ENCODE data around the gene NFATC4. TPM values are rescaled to one million over a fixed set of nuclear protein-coding genes. Genes with fewer than 3 reads are reported as not detected.
A peak's percentile ranks its signal among the peaks of the same experiment; 100 is the strongest.

NFATC4 gene
- total RNA-seq, 6 donors from 2014 or later: 8.5 to 98.5 (median 42.1) TPM

GRCh38 chr14:24365600-24366412, 2.2 kb upstream of the NFATC4 start:
- Histone ChIP-seq H3K4me1 (peaks cover 23 to 41% (median 33%) of the 10 kb centered on the region in 4 donors), H3K36me3 (no peaks in the 10 kb centered on the region), H3K27ac (peak overlapping the region; percentile 85 to 91 (median 87)), H3K4me3 (peak overlapping the region; percentile 19 to 57 (median 49)), H3K27me3 (no peaks in the 10 kb centered on the region), H3K9me3 (no peaks in the 10 kb centered on the region)
- peak; percentile 75 to 94 for DNase-seq
- TF ChIP-seq POLR2A (IDR thresholded peaks at IDR 0.05): no peak
- TF ChIP-seq EP300 (IDR thresholded peaks at IDR 0.05): no peak
- peak; percentile 81 to 96 (median 90) for TF ChIP-seq CTCF (IDR thresholded peaks at IDR 0.05)
- TF ChIP-seq POLR2AphosphoS5 (IDR thresholded peaks at IDR 0.05): no peak
- peak; percentile 68 to 78 for ATAC-seq (ENCODE audit: low FRiP score in 2 of 2)
- WGBS, 2 donors: 5% methylated on average over 21 to 28 of the region's 28 CpGs

DNA sequence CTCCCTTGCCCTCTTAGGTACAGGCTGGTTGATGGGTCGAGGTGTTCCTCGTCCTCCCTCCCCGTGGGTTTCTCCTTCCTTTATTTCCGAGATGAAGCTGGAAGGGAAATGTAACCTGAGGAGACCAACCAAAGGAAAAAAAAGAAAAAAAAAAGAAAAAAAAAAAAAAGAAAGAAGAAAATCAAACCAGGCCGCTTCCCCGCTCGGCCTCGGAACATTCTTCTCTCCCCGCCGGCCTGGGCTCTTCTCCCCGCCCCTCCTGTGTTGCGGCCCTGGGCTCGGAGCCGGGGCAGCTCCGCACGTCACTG, 1.6 kb upstream of the NFATC4 start:
- 2 to 3% methylated on average over 15 of the region's 16 CpGs for WGBS, 2 donors
- Histone ChIP-seq H3K27me3 (no peaks in the 10 kb centered on the region), H3K36me3 (no peaks in the 10 kb centered on the region), H3K9me3 (no peaks in the 10 kb centered on the region), H3K27ac (peak overlapping the region; percentile 85 to 91 (median 87)), H3K4me3 (peak overlapping the region; percentile 19 to 57 (median 49)), H3K4me1 (peaks cover 23 to 41% (median 33%) of the 10 kb centered on the region in 4 donors)
- ATAC-seq (ENCODE audit: low FRiP score in 2 of 2): no peak
- TF ChIP-seq POLR2AphosphoS5 (IDR thresholded peaks at IDR 0.05) (no peak), POLR2A (IDR thresholded peaks at IDR 0.05) (no peak), EP300 (IDR thresholded peaks at IDR 0.05) (no peak), CTCF (IDR thresholded peaks at IDR 0.05) (no peak)
- DNase-seq: no peak

DNA sequence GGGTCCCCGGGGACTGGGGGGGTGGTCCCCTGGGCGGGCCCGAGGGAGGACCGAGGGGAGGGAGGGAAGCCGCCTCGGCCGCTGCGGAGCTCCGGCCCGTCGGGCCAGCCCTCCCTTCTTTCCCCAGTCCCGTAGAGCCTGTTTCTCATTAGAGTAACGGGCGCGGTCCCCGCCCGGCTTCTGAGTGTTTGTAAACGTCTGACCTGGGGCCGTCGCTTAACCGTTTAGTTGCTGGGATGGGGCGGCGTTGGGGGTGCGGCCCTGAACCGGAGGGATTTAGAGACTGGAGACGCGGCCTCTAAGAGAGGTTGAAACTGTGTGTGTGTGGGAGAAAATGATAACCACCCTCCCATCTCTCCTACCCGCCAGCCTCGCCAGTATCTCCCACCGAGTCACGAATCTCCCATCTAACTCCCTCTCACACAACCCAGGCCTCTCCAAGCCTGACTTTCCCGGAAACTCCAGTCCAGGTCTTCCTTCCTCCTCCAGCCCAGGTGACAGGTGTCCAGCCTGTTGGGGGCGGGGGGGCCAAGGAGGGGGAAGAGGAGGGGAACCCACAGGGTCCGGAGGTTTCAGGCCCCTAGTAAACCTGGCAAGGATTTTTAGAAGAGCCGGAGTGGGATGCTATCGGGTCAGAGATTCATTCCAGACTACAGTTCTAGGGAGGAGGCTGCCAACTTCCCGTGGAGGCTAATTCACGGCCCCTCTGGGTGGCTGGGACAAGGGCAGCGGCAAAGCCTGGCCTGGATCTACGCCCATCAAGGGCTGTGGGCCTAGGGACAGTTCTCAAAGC, 1.1 kb upstream of the NFATC4 start:
- no peak for TF ChIP-seq EP300 (IDR thresholded peaks at IDR 0.05)
- TF ChIP-seq CTCF (IDR thresholded peaks at IDR 0.05): peak in 1 of 6 experiments; percentile 3
- peak; percentile 55 to 73 for TF ChIP-seq POLR2AphosphoS5 (IDR thresholded peaks at IDR 0.05)
- TF ChIP-seq POLR2A (IDR thresholded peaks at IDR 0.05): peak in 2 of 4 donors; percentile 51 to 61
- H3K4me1 ChIP-seq: peaks cover 23 to 41% (median 33%) of the 10 kb centered on the region in 4 donors
- H3K27me3 ChIP-seq: no peaks in the 10 kb centered on the region
- WGBS, 2 donors: 2 to 4% methylated on average over 14 to 40 of the region's 40 CpGs
- H3K36me3 ChIP-seq: no peaks in the 10 kb centered on the region
- peak; percentile 88 to 91 for ATAC-seq (ENCODE audit: low FRiP score in 2 of 2)
- peak overlapping the region; percentile 19 to 57 (median 49) for H3K4me3 ChIP-seq
- peak; percentile 90 to 96 for DNase-seq
- no peaks in the 10 kb centered on the region for H3K9me3 ChIP-seq
- peak overlapping the region; percentile 85 to 91 (median 87) for H3K27ac ChIP-seq

- TF ChIP-seq POLR2AphosphoS5 (IDR thresholded peaks at IDR 0.05) (no peak), CTCF (IDR thresholded peaks at IDR 0.05) (no peak), POLR2A (IDR thresholded peaks at IDR 0.05) (no peak), EP300 (IDR thresholded peaks at IDR 0.05) (no peak)
- no peak for ATAC-seq (ENCODE audit: low FRiP score in 2 of 2)
- Histone ChIP-seq H3K27ac (peak overlapping the region; percentile 80 to 88 (median 85)), H3K27me3 (no peaks in the 10 kb centered on the region), H3K4me3 (peak overlapping the region; percentile 43 to 57 (median 49)), H3K9me3 (no peaks in the 10 kb centered on the region), H3K36me3 (no peaks in the 10 kb centered on the region), H3K4me1 (peaks cover 23 to 41% (median 33%) of the 10 kb centered on the region in 4 donors)
- WGBS, 2 donors: 1 to 4% methylated on average over 15 of the region's 15 CpGs
- DNase-seq: peak in 1 of 2 donors; percentile 69
Measured at GRCh38 chr14:24368212-24368561, 203 bp downstream of the NFATC4 start.

Data from upper lobe of left lung (tissue), 6 donors.